Panc1 (cell line): Measurements from ENCODE around the gene RFTN1. TPM values are rescaled to one million over a fixed set of nuclear protein-coding genes. Genes with fewer than 3 reads are reported as not detected.

Experiments used
- ATAC-seq: fragments of 200-7000 bp; cut with Tn5 transposase; 2 replicates; pipeline ENCODE4 v1.9.1; 2020; ENCODE audit warnings: mild to moderate bottlenecking, moderate library complexity
- BruUV-seq: library from RNA; stranded (reverse); fragments of 400-500 nt; replicated peaks from 2 replicates; lab custom pipeline; 2021; lab: Mats Ljungman, UMichigan
- CTCF ChIA-PET: fragments of 300-600 bp; sonication (Branson Sonifier 250); formaldehyde crosslinking; loops from one replicate; lab custom pipeline; 2022; ENCODE audit warnings: antibody characterized with exemption; lab: Charles Lee
- POLR2A ChIA-PET: fragments of 300-600 bp; sonication (Branson Sonifier 250); formaldehyde crosslinking; loops from one replicate; lab custom pipeline; 2022; ENCODE audit warnings: antibody characterized with exemption; lab: Charles Lee
- DNase-seq: peaks from one replicate; pipeline ENCODE4 v3.0.0-alpha.2; 2010; ENCODE audit warnings: low read depth, low spot score
- H3K27ac ChIP-seq: 2 replicates; pipeline ENCODE4 v1.5.1; 2011; ENCODE audit warnings: mild to moderate bottlenecking, low read length, inconsistent platforms
- H3K27me3 ChIP-seq: fragments of 200-500 bp; sonication (Bioruptor generic); 2 replicates; pipeline ENCODE4 v1.6.0; 2014; ENCODE audit warnings: low read length, inconsistent platforms; ENCODE audit not compliant: control insufficient read depth, insufficient read depth
- H3K36me3 ChIP-seq: fragments of 200-500 bp; sonication (Bioruptor generic); 2 replicates; pipeline ENCODE4 v1.5.1; 2014; ENCODE audit warnings: inconsistent platforms, mild to moderate bottlenecking, low read length, moderate library complexity; ENCODE audit not compliant: control insufficient read depth, insufficient read depth
- H3K4me1 ChIP-seq: 2 replicates; pipeline ENCODE4 v1.5.1; 2011; ENCODE audit warnings: inconsistent platforms, mild to moderate bottlenecking, low read length, moderate library complexity; ENCODE audit not compliant: control insufficient read depth, insufficient read depth
- H3K4me3 ChIP-seq, 2 experiments: 2 replicates each; pipeline ENCODE4 v1.5.1; 2011 to 2012; ENCODE audit warnings: low read depth in 2 of 2, low read length in 2 of 2, mild to moderate bottlenecking in 2 of 2, inconsistent platforms in 1 of 2, moderate library complexity in 1 of 2
- H3K9me3 ChIP-seq: fragments of 200-500 bp; sonication (Bioruptor generic); 2 replicates; pipeline ENCODE4 v1.5.1; 2014; ENCODE audit warnings: low read depth, mild to moderate bottlenecking, inconsistent platforms, low read length, moderate library complexity; ENCODE audit not compliant: control insufficient read depth, insufficient read depth
- CTCF ChIP-seq: fragments of 450-650 bp; IDR thresholded peaks from 2 replicates; pipeline ENCODE4 v1.5.1; 2017; ENCODE audit warnings: mild to moderate bottlenecking
- POLR2AphosphoS5 ChIP-seq: IDR thresholded peaks from 2 replicates; pipeline ENCODE4 v1.6.1; 2012; ENCODE audit warnings: mild to moderate bottlenecking, low read depth, low read length, moderate library complexity
- REST ChIP-seq, 2 experiments: IDR thresholded peaks; 2 replicates each; pipeline ENCODE4 v1.6.1; 2011 to 2012; ENCODE audit warnings: low read depth in 2 of 2, control low read depth in 1 of 2, low read length in 1 of 2, mild to moderate bottlenecking in 1 of 2, moderate library complexity in 1 of 2; ENCODE audit not compliant: insufficient read depth in 1 of 2
- SIN3A ChIP-seq: IDR thresholded peaks from 2 replicates; pipeline ENCODE4 v1.6.1; 2012; ENCODE audit warnings: low read depth, mild to moderate bottlenecking, low read length, moderate library complexity, borderline replicate concordance; ENCODE audit not compliant: insufficient read depth
- TCF7L2 ChIP-seq: IDR thresholded peaks from 2 replicates; pipeline ENCODE4 v1.6.1; 2011; ENCODE audit warnings: mild to moderate bottlenecking, low read depth, low read length, inconsistent platforms
- in situ Hi-C: cut with HindIII; loops from 2 replicates; pipeline ENCODE4 v1.10.0; 2016; ENCODE audit warnings: low sequenced_read_pairs, low pct_unique_long_range_greater_than_20kb
- intact Hi-C: fragments of 100-400 bp; cut with micrococcal nuclease; formaldehyde crosslinking; loops from one replicate; pipeline ENCODE4 v1.10.0; 2022; ENCODE audit not compliant: unreplicated experiment
- total RNA-seq: library from RNA; stranded (reverse); gene quantifications from one replicate; pipeline ENCODE4 v1.2.1, GENCODE V29; 2021; ENCODE audit not compliant: unreplicated experiment

The RFTN1 gene
- total RNA-seq, 1 experiment from 2014 or later, result 0.90 TPM

GRCh38 chr3:16402451-16402850 lies 111.0 kb downstream of the RFTN1 start:
- in situ Hi-C loops (no loop called here), intact Hi-C loops (no loop called here)
- no peaks in the 10 kb centered on the region for H3K9me3 ChIP-seq
- TF ChIP-seq POLR2AphosphoS5, result no peak
- TF ChIP-seq TCF7L2, result no peak
- no peak for TF ChIP-seq CTCF
- no peak for TF ChIP-seq SIN3A
- TF ChIP-seq REST (IDR thresholded peaks at IDR 0.05; ENCODE audit: insufficient read depth in 1 of 2, low read depth in 2 of 2, low read length in 1 of 2), result no peak
- ChIA-PET POLR2A (no interaction called here), CTCF (no interaction called here)
- DNase-seq (no peak), ATAC-seq (no peak)
- no TSS peak for BruUV-seq
- 0 out of 2 replicates have a peak, but pooled peaks cover 3% of the 10 kb centered on the region for H3K4me1 ChIP-seq
- H3K4me3 ChIP-seq, result no peak overlapping the region
- no peaks in the 10 kb centered on the region for H3K36me3 ChIP-seq
- no peak overlapping the region for H3K27ac ChIP-seq
- H3K27me3 ChIP-seq, result no peaks in the 10 kb centered on the region

GRCh38 chr3:16401273-16401672 lies 112.2 kb downstream of the RFTN1 start:
- ATAC-seq (no peak), DNase-seq (no peak)
- no peak for TF ChIP-seq CTCF
- no peak for TF ChIP-seq TCF7L2
- no peak for TF ChIP-seq POLR2AphosphoS5
- TF ChIP-seq REST (IDR thresholded peaks at IDR 0.05; ENCODE audit: insufficient read depth in 1 of 2, low read depth in 2 of 2, low read length in 1 of 2), result no peak
- no peak for TF ChIP-seq SIN3A
- Histone ChIP-seq H3K4me3 (no peak overlapping the region), H3K36me3 (no peaks in the 10 kb centered on the region), H3K4me1 (0 out of 2 replicates have a peak, but pooled peaks cover 3% of the 10 kb centered on the region), H3K27ac (no peak overlapping the region), H3K9me3 (no peaks in the 10 kb centered on the region), H3K27me3 (no peaks in the 10 kb centered on the region)
- intact Hi-C loops, result no loop called here
- BruUV-seq, result no TSS peak
- in situ Hi-C loops, result no loop called here
- CTCF ChIA-PET, result no interaction called here
- POLR2A ChIA-PET, result no interaction called here
